NCI-H2171 treated with DMSO at 0.1 percent for 48 hours (cell line): ENCODE data around the gene PLK2.

Experiments used
- DNase-seq: peaks from one replicate; lab custom pipeline; 2025; lab: John Stamatoyannopoulos, UW

The PLK2 gene

DNA sequence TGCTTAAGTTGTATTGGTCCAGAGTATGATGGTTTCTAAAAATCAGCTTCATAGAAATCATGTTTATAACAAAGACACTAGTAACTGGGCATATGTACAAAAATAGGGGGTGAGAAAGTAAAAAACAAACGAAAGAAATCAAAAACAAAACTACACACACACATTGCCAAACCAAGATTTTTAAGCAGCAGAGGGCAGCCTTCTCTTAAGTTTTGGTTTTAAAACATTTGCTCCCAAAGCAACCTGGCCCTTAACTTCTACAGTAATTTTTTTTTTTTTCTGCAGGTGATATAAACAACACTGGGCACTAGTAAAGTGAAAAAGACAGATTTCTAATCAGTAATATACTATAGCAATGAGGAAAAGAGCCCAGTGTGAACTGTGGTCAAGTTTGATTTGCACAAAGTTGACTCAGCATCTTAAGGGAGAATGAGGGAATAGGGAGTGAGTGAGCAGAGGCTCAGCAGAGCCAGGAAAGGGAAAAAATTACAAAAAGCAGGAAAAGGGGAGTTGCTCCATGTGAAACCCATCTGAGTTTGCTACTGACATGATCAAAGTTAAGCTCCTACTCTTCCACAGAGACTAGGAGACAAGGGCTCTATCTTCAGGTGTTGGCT, 18.0 kb upstream of the PLK2 start:
- no peak for DNase-seq

DNA sequence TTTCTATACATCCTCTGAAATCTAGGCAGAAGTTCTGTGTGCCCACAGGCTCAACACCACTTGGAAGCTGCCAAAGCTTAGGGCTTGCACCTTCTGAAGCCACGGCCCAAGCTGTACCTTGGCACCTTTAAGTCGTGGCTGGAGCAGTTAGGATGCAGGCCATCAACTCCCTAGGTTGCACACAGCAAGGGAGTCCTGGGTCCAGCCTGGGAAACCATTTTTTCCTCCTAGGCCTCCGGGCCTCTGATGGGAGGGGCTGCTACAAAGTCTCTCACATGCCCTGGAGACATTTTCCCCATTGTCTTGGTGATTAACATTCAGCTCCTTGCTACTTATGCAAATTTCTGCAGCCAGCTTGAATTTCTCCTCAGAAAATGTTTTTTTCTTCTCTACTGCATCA, 15.5 kb upstream of the PLK2 start:
- DNase-seq = no peak

DNA sequence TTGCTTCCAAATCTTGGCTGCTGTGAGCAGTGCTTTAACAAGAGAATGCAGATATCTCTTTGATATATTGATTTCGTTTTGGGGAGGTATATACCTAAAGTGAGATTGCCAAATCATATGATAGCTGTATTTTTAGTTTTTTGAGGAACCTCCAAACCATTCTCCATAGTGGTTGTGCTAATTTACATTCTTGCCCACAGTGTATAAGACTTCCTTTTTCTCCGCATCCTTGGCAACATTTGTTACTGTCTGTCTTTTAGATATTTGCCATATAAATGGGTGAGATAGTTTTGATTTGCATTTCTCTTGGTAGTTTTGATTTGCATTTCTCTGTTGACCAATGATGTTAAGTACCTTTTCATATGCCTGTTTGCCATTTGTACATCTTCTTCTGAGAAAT, 10.0 kb upstream of the PLK2 start:
- DNase-seq = no peak

DNA sequence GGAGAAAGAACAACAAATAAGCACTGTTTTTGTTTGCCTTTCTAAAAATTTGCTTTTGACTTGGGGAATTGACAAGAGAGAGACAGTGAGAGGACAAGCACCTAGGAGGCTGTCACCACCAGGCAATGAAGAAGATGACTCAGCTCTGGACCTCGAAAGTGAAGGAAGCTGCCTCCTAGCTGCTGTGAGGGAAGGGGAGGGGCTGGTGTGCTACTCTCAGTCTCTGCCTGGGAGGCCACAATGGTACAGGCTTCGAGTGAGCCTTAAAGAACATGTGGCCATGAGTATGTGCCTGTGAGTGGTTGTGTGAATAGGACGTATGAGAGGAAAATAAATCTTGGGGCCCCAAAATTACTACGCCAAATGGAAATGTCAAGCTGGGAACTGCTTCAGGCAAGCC, 7.1 kb upstream of the PLK2 start:
- DNase-seq = no peak

DNA sequence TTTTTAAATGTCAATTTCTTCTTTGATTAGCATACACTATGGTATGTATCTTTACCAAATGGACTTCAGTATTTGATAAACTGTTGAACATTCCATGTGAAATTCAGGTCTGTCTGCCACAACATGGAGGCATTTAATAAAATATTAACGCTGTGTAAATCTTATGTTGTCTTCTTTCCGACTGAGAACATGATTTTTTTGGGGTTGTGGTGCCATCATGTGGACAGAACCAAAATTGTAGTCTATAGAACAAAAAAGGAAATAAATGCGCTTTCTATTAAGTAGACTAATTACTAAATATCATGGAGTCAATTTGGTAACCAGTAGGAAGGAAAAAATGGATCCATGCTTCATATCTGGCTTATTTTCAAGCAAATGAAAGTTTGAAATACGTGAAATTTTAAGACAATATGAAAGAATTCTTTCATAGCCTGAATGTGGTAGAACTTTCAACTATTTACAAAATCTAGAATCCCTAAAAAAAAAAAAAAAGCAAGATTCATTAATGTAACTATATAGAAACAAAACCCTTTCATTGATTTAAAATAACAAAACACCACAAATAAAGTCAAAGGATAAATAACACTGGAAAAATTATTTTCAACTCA, 2.8 kb upstream of the PLK2 start:
- DNase-seq = peak; percentile 42

DNA sequence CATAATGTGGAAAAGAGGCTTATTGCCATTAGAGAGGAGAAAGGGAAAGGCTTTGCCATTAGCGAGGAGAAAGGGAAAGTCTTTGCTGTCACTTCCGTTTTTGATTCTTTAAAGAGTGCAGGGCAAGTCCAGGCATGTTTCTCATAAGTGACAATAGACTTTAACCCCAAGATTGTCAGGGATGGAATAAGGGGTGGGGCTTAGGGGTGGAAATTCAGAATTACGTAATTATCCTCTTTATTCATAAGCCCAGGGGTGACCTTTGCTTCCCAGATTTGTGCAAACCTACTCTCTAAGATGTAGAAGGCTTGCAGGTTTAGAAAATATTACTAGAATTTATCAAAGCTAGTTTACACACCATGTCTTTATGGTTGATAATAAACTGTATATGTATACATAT, 2.3 kb upstream of the PLK2 start:
- DNase-seq = no peak

DNA sequence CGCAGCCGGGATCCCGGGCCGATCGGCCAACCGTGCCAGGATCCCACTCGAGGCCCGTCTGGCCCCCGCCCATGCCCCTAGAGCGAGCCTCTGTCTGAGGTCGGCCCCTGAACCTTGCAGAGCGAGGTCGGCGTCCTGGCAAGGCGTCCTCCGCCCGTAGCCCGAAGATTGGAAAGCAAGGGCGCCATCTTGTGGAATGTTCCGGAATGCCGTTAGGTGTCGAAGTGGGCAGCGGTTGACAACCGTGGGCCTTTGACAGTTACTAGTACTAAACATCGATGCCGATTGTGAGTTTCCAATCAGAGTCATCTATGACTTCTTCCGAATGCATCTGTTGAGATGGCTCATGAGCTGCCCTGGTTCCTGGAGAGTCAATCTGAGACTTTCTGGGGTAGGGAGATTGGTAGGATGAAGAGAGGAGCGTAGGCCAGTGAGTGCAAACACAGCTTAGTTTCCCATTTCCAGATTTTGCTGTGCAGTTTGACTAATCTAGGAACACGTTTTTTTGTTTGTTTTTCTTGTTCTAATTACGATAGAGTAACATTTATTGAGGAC, 923 bp upstream of the PLK2 start:
- DNase-seq = peak; percentile 74

DNA sequence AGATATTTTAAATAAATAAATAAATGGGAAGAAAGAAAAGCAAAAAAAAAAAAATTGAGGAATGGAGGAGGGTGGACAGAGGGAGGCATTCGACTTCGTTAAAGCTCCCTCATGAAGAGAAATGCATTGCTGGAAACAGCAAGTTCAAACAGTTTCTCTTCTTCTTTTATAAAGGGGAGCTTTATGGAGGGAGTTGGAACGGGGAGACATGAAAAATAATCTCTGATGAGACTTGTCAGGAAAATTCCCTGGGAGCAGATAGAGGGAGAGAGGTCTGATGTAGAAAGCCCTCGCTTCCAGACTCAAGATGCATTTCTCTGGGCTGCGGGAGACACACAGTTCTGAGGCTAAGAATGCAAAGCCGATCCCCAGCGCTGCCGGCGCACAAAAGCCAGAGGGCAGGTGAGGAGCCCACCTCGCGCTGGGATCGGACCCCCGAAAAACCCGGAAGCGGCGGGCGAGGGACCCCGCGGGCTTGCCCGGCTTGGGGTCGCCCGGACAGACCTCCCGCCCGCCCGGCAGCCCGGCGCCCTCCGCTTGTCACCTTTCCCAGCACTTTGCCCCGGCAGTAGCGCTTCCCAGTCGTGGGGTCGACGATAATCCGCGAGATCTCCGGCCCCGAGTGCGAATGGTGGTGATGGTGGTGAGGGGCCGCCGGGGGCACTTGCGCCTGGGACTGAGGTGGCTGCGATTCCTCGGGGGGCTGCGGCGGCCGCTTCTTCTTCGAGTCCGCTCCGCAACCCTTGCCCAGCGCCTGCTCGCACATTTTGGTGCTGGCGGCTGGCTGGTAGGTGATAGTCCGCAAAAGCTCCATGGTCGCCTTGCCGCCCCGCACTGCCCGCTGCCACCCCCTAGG, 512 bp downstream of the PLK2 start:
- peak; percentile 4 for DNase-seq

DNA sequence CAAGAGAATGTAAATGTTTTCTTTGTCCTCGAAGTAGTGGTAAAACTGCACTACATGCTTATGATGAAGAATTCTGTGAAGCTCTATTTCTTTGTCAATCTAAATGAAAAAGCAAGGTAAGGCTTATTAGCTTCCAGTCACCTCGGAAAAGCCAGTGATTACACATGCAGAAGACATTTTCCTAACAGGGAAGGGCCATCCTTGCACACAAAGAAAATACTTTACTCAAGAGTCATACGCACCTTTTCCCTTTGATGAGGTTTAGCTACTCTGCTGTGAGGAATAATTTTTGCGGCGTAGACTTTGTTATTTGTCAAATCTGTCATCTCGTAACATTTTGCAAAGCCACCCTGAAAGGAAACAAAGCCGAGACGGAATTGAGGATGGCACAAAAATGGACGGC, 1.1 kb downstream of the PLK2 start:
- no peak for DNase-seq

DNA sequence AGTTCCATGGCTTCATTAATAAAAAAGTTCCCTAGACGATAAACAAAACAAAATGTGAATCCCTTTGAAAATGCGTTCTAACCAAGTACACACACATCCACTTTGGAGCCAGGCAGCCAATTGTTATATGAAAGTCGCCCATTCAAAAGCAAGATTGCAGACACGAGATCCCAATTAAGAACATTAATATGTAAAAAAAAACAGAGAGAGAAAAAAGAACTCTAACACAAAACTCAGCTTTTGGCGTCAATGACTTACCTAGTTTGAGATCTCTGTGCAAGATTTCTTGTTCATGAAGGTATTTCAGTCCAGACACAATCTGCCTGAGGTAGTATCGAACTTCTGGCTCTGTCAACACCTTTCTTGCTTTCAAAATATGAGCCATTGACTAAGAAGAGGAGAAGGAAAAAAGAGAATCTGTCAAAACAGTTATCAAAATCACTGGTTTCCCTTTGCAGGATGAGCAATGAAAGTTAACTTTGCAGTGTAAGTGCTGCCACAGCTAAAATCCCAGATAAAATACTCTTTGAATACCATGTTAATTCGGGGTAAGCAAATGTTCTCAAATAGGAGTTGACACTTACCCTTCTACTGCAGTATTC, 1.6 kb downstream of the PLK2 start:
- no peak for DNase-seq

DNA sequence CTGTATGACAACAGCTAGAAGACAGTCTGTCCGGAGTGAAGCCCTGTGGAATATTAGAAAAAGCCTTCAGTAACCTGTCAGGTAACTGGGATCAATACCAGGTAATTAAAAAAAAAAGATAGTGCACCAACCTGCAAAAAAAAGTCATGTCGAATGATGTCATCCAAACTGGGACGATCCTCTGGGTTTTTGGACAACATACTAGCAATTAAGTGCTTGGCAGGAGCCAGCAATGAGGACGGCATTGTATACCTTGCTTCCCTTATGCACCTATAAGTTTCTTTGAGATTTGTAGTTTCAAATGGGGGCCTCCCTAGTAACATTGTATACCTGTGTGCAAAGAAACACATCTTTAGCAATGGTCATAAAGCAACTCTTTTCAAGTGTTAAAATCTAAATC, 2.8 kb downstream of the PLK2 start:
- DNase-seq = no peak

DNA sequence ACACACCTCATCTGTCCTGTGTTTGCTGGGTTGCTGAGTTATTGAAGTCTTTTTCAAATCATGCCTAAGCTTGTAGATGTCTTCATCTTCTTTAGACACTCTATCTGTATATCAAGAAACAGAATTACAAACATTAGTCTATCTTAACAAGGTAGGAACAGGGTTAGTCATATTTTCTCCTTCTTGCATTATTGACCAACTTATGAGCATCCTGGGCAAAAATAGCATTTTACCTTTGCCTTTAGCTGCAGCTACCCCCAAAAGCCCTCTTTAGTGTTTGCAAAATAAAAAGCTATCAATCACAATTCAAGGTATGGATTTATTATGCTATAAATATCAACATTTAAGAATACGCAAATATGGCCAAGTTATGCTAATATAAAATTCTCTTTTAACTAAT, 3.4 kb downstream of the PLK2 start:
- DNase-seq = no peak

DNA sequence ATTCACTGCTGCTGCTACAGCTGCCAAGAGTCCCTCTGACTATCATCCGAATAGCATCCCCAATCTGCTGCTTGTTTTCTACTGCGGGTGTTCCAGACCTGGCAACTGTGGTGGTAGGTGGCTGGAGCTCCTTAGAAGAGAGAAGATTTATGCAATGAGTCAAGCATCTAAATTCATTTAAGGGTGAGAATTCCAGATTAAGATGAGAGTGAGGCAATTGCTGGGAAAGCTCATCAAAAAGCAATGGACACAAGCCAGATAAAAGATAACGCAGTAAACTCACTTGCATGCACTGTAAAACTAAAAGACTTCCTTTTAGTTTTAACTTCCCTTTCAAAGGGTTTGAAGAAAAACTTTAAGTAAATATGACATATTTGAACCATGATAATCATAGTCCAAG, 3.9 kb downstream of the PLK2 start:
- DNase-seq = no peak

DNA sequence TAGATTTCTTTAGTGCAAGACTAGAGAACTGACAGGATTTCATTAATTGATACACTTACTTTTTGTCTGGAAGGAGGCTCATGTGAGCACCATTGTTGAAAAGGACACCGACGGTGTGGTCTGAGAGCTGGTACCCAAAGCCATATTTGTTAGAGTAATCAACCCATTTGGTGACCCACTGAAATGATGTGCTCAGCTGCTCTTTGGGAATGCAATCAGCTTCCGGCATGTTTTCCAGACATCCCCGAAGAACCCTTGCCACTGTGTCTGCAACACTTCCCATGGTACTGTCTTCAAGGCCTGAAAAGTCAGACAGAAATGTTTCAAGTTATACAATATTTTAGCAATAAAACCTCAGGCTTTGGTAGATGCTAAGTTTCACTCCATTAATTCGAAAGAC, 4.4 kb downstream of the PLK2 start:
- DNase-seq = no peak

DNA sequence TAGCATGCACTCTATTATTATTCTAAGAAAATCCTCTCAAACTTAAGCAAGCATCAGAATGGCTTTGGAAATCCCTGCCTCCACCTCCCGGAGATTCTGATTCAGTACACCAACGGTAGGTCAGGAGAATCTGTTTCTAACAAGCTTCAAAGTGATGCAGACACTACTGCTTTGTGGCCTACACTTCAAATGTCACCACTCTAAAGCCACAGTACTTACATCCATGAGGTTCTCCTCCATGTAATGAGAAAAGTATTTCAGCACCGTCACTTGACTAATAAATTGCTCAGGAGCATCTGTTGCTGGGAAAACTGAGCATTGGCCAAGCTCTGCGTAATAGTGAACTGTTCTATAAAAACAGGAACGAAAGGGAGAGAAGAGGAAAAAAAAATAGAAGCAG, 4.8 kb downstream of the PLK2 start:
- no peak for DNase-seq

DNA sequence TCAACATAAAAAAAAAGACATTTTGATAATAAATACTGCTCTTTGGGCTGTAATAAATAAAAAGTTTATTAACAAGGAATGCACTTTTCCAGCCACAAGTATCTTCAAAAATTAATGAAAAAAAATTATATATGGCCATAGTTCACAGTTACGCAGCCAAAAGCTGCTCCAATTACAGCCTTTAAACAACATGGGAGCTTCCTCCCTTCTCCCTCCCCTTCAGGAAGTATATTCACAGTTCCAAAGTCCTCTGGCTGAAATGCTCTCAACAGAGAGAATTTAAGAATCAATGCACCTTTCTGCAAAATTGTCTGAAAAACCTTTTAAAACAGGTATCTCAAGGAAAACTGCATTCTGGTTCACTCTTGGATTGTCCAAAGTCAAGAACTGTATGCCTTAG, 5.9 kb downstream of the PLK2 start:
- no peak for DNase-seq

DNA sequence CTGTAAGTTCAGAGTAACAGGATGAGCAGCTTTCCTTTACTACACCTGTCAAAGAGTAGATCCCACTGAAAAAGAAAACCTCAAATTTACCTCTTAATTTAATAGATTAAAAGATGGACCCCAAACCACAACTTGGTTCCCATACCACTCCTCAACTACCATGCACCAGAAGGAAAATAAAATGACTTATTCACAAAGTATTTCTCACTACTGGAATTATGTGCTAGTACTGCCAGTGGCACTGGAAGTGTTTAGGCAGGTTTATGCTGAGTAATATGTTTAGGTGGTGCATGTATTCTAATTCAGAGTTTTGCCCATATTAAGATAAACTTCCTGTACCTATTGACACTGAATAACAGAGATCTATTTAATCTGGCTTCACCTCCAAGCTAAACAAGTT, 6.6 kb downstream of the PLK2 start:
- DNase-seq = no peak

DNA sequence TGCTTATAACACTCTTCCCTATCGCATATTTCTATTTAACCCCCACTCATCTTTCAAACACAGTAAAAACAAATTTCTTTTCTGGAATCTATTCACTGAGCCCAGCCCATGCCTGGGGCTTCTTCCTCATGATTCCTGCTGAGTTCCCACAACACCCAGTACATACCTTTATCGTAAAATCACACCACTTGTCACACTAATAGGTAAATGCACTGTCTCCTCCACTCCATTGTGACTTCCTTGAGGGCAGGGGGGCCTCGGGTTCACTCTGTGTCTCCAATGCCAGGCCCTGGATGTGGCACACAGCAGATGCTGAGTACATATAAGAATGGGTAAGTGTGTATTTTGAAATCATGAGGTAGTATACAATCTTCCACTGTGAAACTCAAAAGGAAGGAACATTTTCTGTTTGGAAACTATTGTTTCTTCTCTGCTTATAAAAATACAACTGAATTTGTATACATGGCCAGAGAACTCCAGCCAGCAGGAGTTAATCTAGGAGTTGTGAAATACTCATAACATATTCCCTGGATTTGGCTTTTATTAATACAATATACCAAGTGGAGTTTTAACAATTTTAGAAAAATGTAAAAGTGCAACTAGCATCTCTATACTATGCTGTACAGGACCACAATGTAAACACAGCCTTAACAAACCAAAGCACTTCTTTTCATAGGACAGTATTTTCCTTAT, 7.2 kb downstream of the PLK2 start:
- no peak for DNase-seq

DNA sequence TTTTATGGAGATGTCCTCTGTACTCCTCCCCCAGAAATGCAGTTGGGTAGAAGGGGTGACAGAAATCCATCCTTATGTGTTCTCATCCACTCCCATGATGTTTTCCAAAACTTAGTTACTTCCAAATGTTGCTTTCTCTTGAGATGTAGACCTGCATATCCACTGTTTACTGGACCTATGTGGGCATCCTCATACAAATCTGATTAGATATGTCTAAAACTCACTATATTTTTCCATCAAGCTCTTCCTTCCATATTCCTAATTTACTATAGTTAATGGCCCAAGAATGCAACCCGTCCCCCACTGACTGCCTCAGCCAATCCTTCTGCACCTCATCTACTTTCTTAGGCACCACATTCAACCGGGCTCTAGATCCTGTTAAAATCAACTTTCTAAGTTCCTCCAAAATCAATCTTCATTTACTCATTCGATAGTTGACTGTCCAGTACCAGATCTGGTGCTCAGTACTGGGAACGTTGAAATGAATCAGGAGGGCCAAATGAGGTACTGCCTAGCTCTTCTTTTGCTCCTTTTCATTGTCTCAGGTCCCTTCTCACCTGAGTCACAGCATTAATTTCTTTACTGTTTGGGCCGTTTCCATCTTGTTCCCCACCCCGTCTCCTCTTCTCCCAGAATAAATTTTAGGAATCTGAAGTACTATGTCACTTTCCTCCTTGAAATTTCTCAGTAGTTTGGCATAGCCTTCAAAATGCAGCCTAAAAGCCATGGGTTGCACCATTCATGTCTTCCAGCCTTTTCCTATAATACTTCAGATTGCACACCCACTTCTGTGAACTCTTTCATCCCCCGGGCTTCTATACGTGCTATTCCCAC, 7.9 kb downstream of the PLK2 start:
- no peak for DNase-seq

DNA sequence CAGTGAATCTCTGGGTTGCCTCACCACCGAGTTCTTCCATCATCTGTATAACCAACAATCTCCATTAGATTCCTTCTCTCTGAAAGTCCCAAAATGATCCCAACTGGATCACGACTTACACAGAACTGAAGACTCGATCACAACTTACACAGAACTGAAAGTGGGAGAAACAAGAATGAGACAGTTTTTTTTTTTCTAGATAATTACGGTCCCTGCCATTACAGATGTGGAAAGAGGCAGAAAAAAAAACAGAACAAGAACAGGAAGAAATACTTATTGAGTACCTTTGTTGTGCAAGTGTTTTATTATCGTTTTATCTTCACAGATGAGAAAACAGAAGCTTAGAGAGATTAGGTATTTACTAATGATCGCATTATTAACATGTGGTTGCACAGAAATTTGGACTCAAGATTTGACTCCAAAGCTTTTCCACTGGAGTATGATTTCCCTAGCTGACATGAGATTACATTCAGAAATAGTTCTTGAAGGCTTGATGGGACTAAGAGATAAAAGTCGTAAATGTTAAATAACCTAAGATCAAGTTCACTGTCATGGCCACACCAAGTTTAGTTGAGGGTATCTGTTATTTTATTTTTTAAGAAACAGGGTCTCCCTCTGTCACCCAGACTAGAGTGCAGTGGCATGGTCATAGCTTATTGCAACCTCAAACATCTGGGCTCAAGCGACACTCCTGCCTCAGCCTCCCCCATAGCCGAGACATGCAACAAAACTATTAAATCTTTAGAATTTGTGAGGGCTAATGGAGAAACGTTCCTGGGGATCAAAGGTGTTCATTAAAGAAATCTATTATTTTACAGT, 8.9 kb downstream of the PLK2 start:
- DNase-seq = no peak
